ENCODE results near the gene CYS1.
"Not testable (repeated sequence)": the region's sequence is repeated elsewhere in the genome, so short reads cannot be mapped to it uniquely, and the experiment has no call there.

The CYS1 gene

DNA sequence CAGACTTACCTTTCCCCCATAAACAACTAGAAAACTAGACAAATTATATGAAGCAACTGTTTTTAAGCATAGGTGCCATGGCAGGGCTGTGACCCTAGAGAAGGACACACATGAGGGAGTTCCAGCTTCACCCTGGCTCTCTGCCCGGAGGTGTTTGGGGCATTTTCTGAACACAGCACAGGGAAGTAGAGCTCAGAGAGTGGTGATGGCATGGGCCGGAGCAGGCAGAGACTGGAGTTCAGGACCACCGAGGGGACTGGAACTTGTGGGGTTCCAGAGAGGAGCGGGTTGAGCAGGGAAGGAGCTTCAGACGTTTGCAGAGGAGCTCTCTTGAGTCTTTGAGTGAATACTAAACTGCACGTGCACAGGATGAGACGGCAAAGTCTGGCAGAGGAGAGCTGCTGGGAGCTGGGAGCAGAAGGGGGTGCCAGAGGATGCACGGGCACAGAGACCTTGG lies 63.4 kb downstream of the CYS1 start:
- FAIRE-seq = no peak

DNA sequence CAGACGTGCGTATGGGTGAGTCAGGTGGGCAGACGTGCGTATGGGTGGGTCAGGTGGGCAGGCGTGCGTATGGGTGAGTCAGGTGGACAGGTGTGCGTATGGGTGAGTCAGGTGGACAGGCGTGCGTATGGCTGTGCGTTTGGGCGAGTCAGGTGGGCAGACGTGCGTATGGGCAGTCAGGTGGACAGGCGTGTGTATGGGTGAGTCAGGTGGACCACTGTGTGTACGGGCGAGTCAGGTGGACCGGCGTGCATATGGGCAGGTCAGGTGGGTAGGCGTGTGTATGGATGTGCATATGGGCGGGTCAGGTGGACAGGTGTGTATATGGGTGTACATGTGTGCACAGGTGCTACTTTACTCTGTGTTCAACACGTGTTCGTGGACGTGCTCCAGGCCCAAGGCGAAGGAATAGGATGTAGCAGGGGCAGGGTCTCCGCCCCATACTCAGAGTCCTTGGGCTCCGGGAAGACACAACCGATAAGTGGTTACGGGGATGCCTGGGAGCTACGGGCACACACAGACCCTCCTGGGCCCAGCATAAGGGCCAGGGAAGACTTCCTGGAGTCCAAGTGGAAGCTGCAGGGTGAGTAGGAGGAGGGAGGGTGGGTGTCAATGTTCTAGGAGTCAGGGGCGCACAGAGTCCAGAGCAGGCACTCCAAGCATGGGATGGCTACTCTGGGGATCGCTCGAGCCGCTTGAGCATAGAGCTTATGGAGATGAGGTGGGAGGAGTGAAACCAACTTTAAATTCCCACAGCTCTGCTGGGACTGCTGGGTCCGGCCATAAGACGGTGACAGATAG lies 64.0 kb downstream of the CYS1 start:
- no peak for DNase-seq (ENCODE audit: insufficient read length, low spot score)
- FAIRE-seq = no peak
- no peak for TF ChIP-seq POLR2A (IDR thresholded peaks at IDR 0.05; ENCODE audit: low read depth, low read length)

More for the DNA sequence above, 63.4 kb downstream of the CYS1 start:
- TF ChIP-seq POLR2A (IDR thresholded peaks at IDR 0.05; ENCODE audit: low read depth, low read length) = no peak
- no peak for DNase-seq (ENCODE audit: insufficient read length, low spot score)

DNA sequence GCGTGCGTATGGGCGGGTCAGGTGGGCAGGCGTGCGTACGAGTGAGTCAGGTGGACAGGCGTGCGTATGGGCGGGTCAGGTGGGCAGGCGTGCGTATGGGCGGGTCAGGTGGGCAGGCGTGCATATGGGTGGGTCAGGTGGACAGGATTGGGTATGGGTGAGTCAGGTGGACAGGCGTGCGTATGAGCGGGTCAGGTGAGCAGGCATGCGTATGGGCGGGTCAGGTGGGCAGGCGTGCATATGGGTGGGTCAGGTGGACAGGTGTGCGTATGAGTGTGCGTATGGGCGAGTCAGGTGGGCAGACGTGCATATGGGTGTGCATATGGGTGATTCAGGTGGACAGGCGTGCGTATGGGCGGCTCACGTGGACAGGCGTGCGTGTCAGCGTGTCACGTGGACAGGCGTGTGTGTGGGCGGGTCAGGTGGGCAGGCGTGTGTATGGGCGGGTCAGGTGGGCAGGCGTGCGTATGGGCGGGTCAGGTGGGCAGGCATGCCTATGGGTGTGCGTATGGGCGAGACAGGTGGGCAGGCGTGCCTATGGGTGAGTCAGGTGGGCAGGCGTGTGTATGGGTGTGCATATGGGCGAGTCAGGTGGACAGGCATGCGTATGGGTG lies 64.7 kb downstream of the CYS1 start:
- not testable (repeated sequence) for FAIRE-seq; DNase-seq (ENCODE audit: insufficient read length, low spot score)

DNA sequence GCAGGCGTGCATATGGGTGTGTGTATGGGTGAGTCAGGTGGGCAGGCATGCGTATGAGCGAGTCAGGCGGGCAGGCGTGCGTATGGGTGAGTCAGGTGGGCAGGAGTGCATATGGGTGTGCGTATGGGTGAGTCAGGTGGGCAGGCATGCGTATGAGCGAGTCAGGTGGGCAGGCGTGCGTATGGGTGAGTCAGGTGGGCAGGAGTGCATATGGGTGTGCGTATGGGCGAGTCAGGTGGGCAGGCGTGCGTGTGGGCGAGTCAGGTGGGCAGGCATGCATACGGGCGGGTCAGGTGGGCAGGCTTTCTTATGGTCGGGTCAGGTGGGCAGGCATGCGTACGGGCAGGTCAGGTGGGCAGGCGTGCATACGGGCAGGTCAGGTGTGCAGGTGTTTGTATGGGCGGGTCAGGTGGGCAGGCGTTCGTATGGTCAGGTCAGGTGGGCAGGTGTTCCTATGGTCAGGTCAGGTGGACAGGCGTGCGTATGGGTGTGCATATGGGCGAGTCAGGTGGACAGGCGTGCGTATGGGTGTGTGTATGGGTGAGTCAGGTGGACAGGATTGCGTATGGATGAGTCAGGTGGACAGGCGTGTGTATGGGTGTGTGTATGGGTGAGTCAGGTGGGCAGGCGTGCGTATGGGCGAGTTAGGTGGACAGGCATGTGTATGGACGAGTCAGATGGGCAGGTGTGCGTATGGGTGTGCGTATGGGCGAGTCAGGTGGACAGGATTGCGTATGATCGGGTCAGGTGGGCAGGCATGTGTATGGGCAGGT lies 65.6 kb downstream of the CYS1 start:
- DNase-seq (ENCODE audit: insufficient read length, low spot score) (no peak), FAIRE-seq (no peak)

DNA sequence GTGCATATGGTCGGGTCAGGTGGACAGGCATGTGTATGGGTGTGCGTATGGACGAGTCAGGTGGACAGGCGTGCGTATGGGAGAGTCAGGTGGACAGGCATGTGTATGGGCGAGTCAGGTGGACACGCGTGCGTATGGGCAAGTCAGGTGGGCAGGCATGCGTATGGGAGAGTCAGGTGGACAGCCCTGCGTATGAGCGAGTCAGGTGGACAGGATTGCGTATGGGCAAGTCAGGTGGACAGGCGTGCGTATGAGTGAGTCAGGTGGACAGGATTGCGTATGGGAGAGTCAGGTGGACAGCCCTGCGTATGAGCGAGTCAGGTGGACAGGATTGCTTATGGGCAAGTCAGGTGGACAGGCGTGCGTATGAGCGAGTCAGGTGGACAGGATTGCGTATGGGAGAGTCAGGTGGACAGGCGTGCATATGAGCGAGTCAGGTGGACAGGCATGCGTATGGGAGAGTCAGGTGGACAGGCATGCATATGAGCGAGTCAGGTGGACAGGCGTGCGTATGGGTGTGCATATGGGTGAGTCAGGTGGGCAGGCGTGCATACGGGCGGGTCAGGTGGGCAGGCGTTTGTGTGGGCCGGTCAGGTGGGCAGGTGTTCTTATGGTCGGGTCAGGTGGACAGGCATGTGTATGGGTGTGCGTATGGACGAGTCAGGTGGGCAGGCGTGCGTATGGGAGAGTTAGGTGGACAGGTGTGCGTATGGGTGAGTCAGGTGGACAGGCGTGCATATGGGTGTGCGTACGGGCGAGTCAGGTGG lies 66.4 kb downstream of the CYS1 start:
- not testable (repeated sequence) for DNase-seq (ENCODE audit: insufficient read length, low spot score); FAIRE-seq

More for the DNA sequence above, 65.6 kb downstream of the CYS1 start:
- TF ChIP-seq POLR2A (IDR thresholded peaks at IDR 0.05; ENCODE audit: low read depth, low read length) = no peak

DNA sequence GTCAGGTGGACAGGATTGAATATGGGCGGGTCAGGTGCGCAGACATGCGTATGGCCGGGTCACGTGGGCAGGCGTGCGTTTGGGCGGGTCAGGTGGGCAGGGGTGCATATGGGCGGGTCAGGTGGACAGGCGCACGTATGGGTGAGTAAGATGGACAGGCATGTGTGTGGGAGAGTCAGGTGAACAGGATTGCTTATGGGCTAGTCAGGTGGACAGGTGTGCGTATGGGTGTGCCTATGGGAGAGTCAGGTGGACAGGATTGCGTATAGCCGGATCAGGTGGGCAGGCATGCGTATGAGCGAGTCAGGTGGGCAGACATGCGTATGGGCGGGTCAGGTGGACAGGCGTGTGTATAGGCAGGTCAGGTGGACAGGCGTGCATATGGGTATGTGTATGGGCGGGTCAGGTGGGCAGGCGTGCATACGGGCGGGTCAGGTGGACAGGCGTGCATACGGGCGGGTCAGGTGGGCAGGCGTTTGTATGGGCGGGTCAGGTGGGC lies 67.2 kb downstream of the CYS1 start:
- no peak for TF ChIP-seq POLR2A (IDR thresholded peaks at IDR 0.05; ENCODE audit: low read depth, low read length)
- no peak for DNase-seq (ENCODE audit: insufficient read length, low spot score)

DNA sequence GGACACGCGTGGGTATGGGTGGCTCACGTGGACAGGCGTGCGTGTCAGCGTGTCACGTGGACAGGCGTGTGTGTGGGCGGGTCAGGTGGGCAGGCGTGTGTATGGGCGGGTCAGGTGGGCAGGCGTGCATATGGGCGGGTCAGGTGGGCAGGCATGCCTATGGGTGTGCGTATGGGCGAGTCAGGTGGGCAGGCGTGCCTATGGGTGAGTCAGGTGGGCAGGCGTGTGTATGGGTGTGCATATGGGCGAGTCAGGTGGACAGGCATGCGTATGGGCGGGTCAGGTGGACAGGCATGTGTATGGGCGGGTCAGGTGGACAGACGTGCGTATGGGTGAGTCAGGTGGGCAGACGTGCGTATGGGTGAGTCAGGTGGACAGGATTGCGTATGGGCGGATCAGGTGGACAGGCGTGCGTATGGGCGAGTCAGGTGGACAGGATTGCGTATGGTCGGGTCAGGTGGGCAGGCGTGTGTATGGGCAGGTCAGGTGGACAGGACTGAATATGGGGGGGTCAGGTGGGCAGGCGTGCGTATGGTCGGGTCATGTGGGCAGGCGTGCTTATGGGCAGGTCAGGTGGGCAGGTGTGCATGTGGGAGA lies 67.7 kb downstream of the CYS1 start:
- FAIRE-seq; DNase-seq (ENCODE audit: insufficient read length, low spot score): not testable (repeated sequence)

More for the DNA sequence above, 67.2 kb downstream of the CYS1 start:
- FAIRE-seq = no peak

DNA sequence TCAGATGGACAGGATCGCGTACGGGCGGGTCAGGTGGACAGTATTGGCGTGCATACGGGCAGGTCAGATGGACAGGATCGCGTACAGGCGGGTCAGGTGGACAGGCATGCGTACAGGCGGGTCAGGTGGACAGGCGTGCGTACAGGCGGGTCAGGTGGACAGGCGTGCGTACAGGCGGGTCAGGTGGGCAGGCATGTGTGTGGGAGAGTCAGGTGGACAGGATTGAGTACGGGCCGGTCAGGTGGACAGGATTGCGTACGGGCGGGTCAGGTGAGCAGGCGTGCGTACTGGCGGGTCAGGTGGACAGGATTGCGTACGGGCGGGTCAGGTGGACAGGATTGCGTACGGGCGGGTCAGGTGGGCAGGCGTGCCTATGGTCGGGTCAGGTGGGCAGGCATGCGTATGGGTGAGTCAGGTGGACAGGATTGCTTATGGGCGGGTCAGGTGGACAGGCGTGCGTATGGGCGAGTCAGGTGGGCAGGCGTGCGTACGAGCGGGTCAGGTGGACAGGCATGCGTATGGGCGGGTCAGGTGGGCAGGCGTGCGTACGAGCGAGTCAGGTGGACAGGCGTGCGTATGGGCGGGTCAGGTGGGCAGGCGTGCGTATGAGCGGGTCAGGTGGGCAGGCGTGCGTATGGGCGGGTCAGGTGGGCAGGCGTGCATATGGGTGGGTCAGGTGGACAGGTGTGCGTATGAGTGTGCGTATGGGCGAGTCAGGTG lies 68.4 kb downstream of the CYS1 start:
- not testable (repeated sequence) for DNase-seq (ENCODE audit: insufficient read length, low spot score); FAIRE-seq

DNA sequence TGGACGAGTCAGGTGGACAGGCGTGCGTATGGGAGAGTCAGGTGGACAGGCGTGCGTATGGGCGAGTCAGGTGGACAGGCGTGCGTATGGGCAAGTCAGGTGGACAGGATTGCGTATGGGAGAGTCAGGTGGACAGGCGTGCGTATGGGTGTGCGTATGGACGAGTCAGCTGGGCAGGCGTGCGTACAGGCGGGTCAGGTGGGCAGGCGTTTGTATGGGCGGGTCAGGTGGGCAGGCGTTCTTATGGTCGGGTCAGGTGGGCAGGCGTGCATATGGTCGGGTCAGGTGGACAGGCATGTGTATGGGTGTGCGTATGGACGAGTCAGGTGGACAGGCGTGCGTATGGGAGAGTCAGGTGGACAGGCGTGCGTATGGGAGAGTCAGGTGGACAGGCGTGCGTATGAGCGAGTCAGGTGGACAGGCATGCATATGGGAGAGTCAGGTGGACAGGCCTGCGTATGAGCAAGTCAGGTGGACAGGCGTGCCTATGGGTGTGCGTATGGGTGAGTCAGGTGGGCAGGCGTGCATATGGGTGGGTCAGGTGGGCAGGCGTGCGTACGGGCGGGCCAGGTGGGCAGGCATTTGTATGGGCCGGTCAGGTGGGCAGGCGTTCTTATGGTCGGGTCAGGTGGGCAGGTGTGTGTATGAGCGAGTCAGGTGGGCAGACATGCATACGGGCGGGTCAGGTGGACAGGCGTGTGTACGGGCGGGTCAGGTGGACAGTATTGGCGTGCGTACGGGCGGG lies 69.2 kb downstream of the CYS1 start:
- not testable (repeated sequence) for FAIRE-seq; DNase-seq (ENCODE audit: insufficient read length, low spot score)

DNA sequence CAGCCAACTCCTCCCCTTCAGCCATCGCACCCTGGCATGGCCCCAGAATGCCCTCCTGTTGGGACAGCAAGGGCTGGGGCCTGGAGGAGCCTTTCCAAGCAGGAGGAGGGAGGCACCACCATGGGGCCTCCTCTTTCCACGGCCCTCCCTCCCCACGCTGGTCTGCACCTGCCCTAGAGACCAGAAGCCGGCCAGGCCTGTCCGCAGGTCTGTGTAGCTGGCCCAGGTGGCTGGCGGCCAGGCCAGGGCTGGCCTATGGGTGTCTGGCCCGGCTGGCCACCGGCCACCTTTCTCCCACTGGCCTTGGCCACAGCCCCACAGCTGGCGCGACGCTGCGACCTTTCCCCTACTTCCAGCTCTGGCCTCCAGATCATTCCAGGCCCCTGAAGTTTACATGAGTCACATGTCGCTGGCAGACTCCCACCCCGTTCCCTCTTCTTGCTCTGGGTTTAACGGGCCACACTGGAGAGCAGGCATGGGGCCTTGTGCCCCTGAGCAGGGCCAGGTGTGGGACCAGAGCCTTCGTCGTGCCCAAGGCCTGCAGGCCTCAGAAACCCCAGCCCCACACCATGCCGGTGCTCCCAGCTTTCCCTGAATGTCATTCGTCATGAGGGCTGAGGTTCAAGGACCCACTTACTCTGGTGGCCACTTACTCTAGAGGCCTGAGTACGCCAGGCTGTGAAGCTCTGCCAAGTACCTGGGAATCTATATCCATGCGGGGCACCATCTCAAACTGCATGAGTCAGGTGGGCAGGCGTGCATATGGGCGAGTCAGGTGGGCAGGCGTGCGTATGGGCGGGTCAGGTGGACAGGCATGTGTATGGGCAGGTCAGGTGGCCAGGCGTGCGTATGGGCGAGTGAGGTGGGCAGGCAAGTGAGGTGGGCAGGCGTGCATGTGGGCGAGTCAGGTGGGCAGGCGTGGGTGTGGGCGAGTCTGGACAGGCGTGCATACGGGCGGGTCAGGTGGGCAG lies 70.1 kb downstream of the CYS1 start:
- FAIRE-seq (no peak), DNase-seq (ENCODE audit: insufficient read length, low spot score) (no peak)
- no peak for TF ChIP-seq POLR2A (IDR thresholded peaks at IDR 0.05; ENCODE audit: low read depth, low read length)

DNA sequence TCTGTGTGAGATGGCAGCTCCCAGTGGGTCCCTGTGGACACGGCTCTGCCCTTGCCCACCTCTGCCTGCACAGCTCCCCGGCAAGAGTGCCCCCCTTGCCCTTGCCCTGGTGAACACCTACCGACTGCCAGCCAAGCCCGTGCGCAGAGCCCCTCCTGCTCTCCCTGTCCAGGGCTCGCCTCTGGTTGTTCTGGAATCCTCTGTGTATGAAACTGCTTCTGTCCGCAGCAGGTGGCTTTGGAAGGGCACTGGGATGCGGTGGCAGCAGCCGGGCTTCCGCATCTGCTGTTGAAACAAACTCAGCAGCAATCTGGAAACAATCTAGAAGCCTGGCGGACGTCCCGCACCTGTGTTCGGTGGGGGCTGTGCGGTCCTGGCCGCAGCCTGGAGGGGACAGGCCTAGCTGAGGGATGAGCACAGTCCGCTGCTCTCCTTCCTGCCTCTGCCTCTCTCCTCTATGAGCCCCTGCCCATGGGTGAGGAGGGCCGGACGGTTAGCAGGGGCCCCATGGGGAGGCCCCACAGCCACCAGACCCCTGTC lies 70.9 kb downstream of the CYS1 start:
- no peak for FAIRE-seq

More for the DNA sequence above, 70.9 kb downstream of the CYS1 start:
- TF ChIP-seq POLR2A (IDR thresholded peaks at IDR 0.05; ENCODE audit: low read depth, low read length) = no peak
- no peak for DNase-seq (ENCODE audit: insufficient read length, low spot score)
